A549 (cell line): ENCODE measurements around the gene AIPL1. TPM values are rescaled to one million over a fixed set of nuclear protein-coding genes. Genes with fewer than 3 reads are reported as not detected.

Experiments used
- ATAC-seq, 2 experiments: fragments of 200-7000 bp in 1 of 2; fragments of >200 bp in 1 of 2; cut with Nextera tagmentation in 1 of 2; cut with Tn5 transposase in 1 of 2; 3 replicates each; pipeline versions ENCODE4 v1.8.0 to v1.9.1; 2018 to 2020; ENCODE audit warnings: mild to moderate bottlenecking in 1 of 2, moderate library complexity in 1 of 2
- CTCF ChIA-PET: fragments of 300-600 bp; sonication (Branson Sonifier 250); formaldehyde crosslinking; extraction: SDS; loops from one replicate; lab custom pipeline; 2021; ENCODE audit warnings: antibody characterized with exemption, inconsistent platforms; lab: Yijun Ruan, JAX
- POLR2A ChIA-PET: fragments of 350-600 bp; formaldehyde crosslinking; extraction: SDS; loops from one replicate; lab custom pipeline; 2021; ENCODE audit warnings: antibody characterized with exemption, inconsistent platforms; lab: Yijun Ruan, JAX
- DNase-seq, 2 experiments: peaks; one replicate each; pipeline versions ENCODE4 v3.0.0 to v3.0.0-alpha.2; 2011 to 2016; ENCODE audit warnings: low read depth in 1 of 2, low spot score in 1 of 2
- FAIRE-seq: peaks from 2 replicates; lab custom pipeline; 2011; peaks lifted over from hg19 to GRCh38; lab: Jason Lieb, UNC
- H3K27ac ChIP-seq, 2 experiments: fragments of >200 bp; sonication (Bioruptor Twin); formaldehyde crosslinking; 3 replicates each; pipeline ENCODE4 v1.5.1; 2016 to 2017
- H3K4me1 ChIP-seq: fragments of >200 bp; sonication (Bioruptor Twin); formaldehyde crosslinking; 3 replicates; pipeline ENCODE4 v1.6.1; 2016
- H3K4me2 ChIP-seq: fragments of >200 bp; sonication (Bioruptor Twin); formaldehyde crosslinking; 3 replicates; pipeline ENCODE4 v1.6.1; 2016
- H3K4me3 ChIP-seq: fragments of >200 bp; sonication (Bioruptor Twin); formaldehyde crosslinking; 3 replicates; pipeline ENCODE4 v1.5.1; 2016
- H3K9me3 ChIP-seq: fragments of >200 bp; sonication (Bioruptor Twin); formaldehyde crosslinking; 3 replicates; pipeline ENCODE4 v1.6.1; 2016
- CBX2 ChIP-seq: fragments of 200-600 bp; sonication (generic); IDR thresholded peaks from 2 replicates; pipeline ENCODE4 v1.6.1; 2016; ENCODE audit warnings: low read depth, mild to moderate bottlenecking, borderline replicate concordance
- CBX8 ChIP-seq: fragments of 200-600 bp; sonication (generic); IDR thresholded peaks from 2 replicates; pipeline ENCODE4 v1.6.1; 2016
- CEBPB ChIP-seq, 2 experiments: fragments of >200 bp in 1 of 2; sonication (Bioruptor Twin) in 1 of 2; formaldehyde crosslinking in 1 of 2; IDR thresholded peaks; 2 replicates each; pipeline ENCODE4 v1.6.1; 2012 to 2016
- CHD4 ChIP-seq: fragments of 200-600 bp; sonication (generic); IDR thresholded peaks from 2 replicates; pipeline ENCODE4 v1.6.1; 2016; ENCODE audit warnings: antibody characterized with exemption, mild to moderate bottlenecking, borderline replicate concordance
- E2F6 ChIP-seq: IDR thresholded peaks from 2 replicates; pipeline ENCODE4 v1.6.1; 2012; ENCODE audit warnings: low read depth, borderline replicate concordance
- EHF ChIP-seq: fragments of 250-450 bp; sonication (Bioruptor Pico); IDR thresholded peaks from 2 replicates; pipeline ENCODE4 v1.5.0; 2020; ENCODE audit warnings: mild to moderate bottlenecking
- EHMT2 ChIP-seq: fragments of 200-600 bp; sonication (generic); IDR thresholded peaks from 2 replicates; pipeline ENCODE4 v1.6.1; 2016; ENCODE audit warnings: antibody characterized with exemption, low read depth, mild to moderate bottlenecking, moderate library complexity
- ESRRA ChIP-seq: fragments of 150-350 bp; IDR thresholded peaks from 2 replicates; pipeline ENCODE4 v1.6.1; 2014; ENCODE audit warnings: mild to moderate bottlenecking, low read length, borderline replicate concordance
- GATA3 ChIP-seq: IDR thresholded peaks from 2 replicates; pipeline ENCODE4 v1.6.1; 2012; ENCODE audit warnings: borderline replicate concordance
- HDAC2 ChIP-seq: fragments of 200-600 bp; sonication (generic); IDR thresholded peaks from 2 replicates; pipeline ENCODE4 v1.6.1; 2016
- HES2 ChIP-seq: fragments of >200 bp; sonication (Bioruptor Twin); formaldehyde crosslinking; IDR thresholded peaks from 2 replicates; pipeline ENCODE4 v1.6.1; 2016
- HMGXB4 ChIP-seq: fragments of 250-450 bp; sonication (Bioruptor Pico); IDR thresholded peaks from 2 replicates; pipeline ENCODE4 v1.5.0; 2021; ENCODE audit warnings: mild to moderate bottlenecking, moderate library complexity, borderline replicate concordance
- HOXA7 ChIP-seq: fragments of 250-450 bp; sonication (Bioruptor Pico); IDR thresholded peaks from 2 replicates; pipeline ENCODE4 v1.5.0; 2020; ENCODE audit warnings: mild to moderate bottlenecking, moderate library complexity
- HOXB13 ChIP-seq: fragments of 250-450 bp; sonication (Bioruptor Pico); IDR thresholded peaks from 2 replicates; pipeline ENCODE4 v1.5.0; 2020; ENCODE audit warnings: low read depth, mild to moderate bottlenecking, moderate library complexity
- HOXB5 ChIP-seq: fragments of 250-450 bp; sonication (Bioruptor Pico); IDR thresholded peaks from 2 replicates; pipeline ENCODE4 v1.5.0; 2020; ENCODE audit warnings: mild to moderate bottlenecking, moderate library complexity
- KDM1A ChIP-seq: fragments of 200-600 bp; sonication (generic); IDR thresholded peaks from 2 replicates; pipeline ENCODE4 v1.6.1; 2016; ENCODE audit warnings: low read depth, mild to moderate bottlenecking
- MAX ChIP-seq: IDR thresholded peaks from 2 replicates; pipeline ENCODE4 v1.6.1; 2012
- MAZ ChIP-seq: fragments of 150-350 bp; IDR thresholded peaks from 2 replicates; pipeline ENCODE4 v1.6.1; 2014; ENCODE audit warnings: antibody characterized with exemption, low read depth, low read length, borderline replicate concordance
- RAD21 ChIP-seq, 2 experiments: fragments of >200 bp in 1 of 2; sonication (Bioruptor Twin) in 1 of 2; formaldehyde crosslinking in 1 of 2; IDR thresholded peaks in 1 of 2; conservative IDR thresholded peaks in 1 of 2; 2 replicates in 1 of 2; 3 replicates in 1 of 2; pipeline ENCODE4 v1.6.1; 2012 to 2018; ENCODE audit warnings: inconsistent platforms in 1 of 2
- RCOR1 ChIP-seq: fragments of 150-350 bp; IDR thresholded peaks from 2 replicates; pipeline ENCODE4 v1.6.1; 2014; ENCODE audit warnings: antibody characterized with exemption, low read length, low read depth
- SMC3 ChIP-seq: fragments of >200 bp; sonication (Bioruptor Twin); formaldehyde crosslinking; IDR thresholded peaks from 3 replicates; pipeline ENCODE4 v1.6.1; 2018; ENCODE audit warnings: inconsistent platforms
- TFCP2L1 ChIP-seq: fragments of 250-450 bp; sonication (Bioruptor Pico); IDR thresholded peaks from 2 replicates; pipeline ENCODE4 v1.5.0; 2021; ENCODE audit warnings: mild to moderate bottlenecking
- TP53 ChIP-seq: fragments of 250-450 bp; sonication (Bioruptor Pico); IDR thresholded peaks from 2 replicates; pipeline ENCODE4 v1.5.0; 2021; ENCODE audit warnings: mild to moderate bottlenecking, moderate library complexity
- ZFP36 ChIP-seq: fragments of 450-650 bp; IDR thresholded peaks from 2 replicates; pipeline ENCODE4 v1.6.1; 2014; ENCODE audit warnings: borderline replicate concordance; ENCODE audit not compliant: partially characterized antibody
- ZNF302 ChIP-seq: fragments of 250-450 bp; sonication (Bioruptor Pico); IDR thresholded peaks from 2 replicates; pipeline ENCODE4 v1.9.0; 2021; ENCODE audit warnings: inconsistent platforms, mild to moderate bottlenecking, moderate library complexity
- WGBS: methylation state at CpG from one replicate; pipeline ENCODE4 v1.1.6; 2017; ENCODE audit errors: missing lambda C conversion rate; 5-methylcytosine and 5-hydroxymethylcytosine counted together
- polyA plus RNA-seq, 4 experiments: library from polyadenylated mRNA; depleted of rRNA in 3 of 4; stranded (reverse); fragments of >200 nt; fragmentation: RNase III in 1 of 4; extraction: RNeasy Plus Mini Kit Qiagen cat#74134 plus additional on column Dnase treatment in 1 of 4; gene quantifications; 2 replicates in 3 of 4; 3 replicates in 1 of 4; pipeline ENCODE4 v1.2.3, GENCODE V29; 2011 to 2017
- TF ChIP-seq, protein P1 (sequence below): fragments of 450-650 bp; IDR thresholded peaks from 2 replicates; pipeline ENCODE4 v1.6.1; 2014; ENCODE audit warnings: antibody characterized with exemption
- TF ChIP-seq, protein P2 (sequence below): fragments of 250-450 bp; sonication (Bioruptor Pico); IDR thresholded peaks from 2 replicates; pipeline ENCODE4 v1.5.0; 2020; ENCODE audit warnings: low read depth, mild to moderate bottlenecking, moderate library complexity

AIPL1 gene
- polyA plus RNA-seq, 2 of the 4 experiments (the other 2 are of a cell fraction) = not detected

- H3K4me1 ChIP-seq = no peaks in the 10 kb centered on the region
- ATAC-seq = no peak
- no peak overlapping the region for H3K4me2 ChIP-seq
- FAIRE-seq = no peak
- TF ChIP-seq TP53 (CRISPR knock-in tag) = no peak
- TF ChIP-seq EHF = no peak
- no peak for TF ChIP-seq ZNF302 (CRISPR knock-in tag)
- TF ChIP-seq, protein P1, sequence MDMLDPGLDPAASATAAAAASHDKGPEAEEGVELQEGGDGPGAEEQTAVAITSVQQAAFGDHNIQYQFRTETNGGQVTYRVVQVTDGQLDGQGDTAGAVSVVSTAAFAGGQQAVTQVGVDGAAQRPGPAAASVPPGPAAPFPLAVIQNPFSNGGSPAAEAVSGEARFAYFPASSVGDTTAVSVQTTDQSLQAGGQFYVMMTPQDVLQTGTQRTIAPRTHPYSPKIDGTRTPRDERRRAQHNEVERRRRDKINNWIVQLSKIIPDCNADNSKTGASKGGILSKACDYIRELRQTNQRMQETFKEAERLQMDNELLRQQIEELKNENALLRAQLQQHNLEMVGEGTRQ = no peak
- 0 out of 3 replicates have a peak, but pooled peaks cover 5% of the 10 kb centered on the region for H3K9me3 ChIP-seq
- CTCF ChIA-PET = interaction anchor here (1.1 to 8.1 kb wide), 3 partner anchors 10 to 178 kb away, joined by 3 to 77 read pairs (median 5); no protein-coding TSS in a partner anchor
- no peak for DNase-seq
- POLR2A ChIA-PET = interaction anchor here (0.6 to 0.9 kb wide), 2 partner anchors 43 to 176 kb away, joined by 3 to 7 read pairs; a partner anchor contains a TSS
- H3K27ac ChIP-seq = no peak overlapping the region
- WGBS = 81% methylated on average over 23 of the region's 24 CpGs
- H3K4me3 ChIP-seq = no peak overlapping the region
Measured at GRCh38 chr17:6463616-6464445, 28.9 kb upstream of the AIPL1 start.

GRCh38 chr17:6462692-6463091 is 27.8 kb upstream of the AIPL1 start:
- ChIA-PET POLR2A (interaction anchor here (0.9 kb wide), 1 partner anchor 177 kb away, joined by 3 read pairs; a partner anchor contains a TSS), CTCF (interaction anchor here (1.1 to 8.1 kb wide), 4 partner anchors 11 to 542 kb away, joined by 3 to 77 read pairs (median 4); no protein-coding TSS in a partner anchor)
- Histone ChIP-seq H3K27ac (no peak overlapping the region), H3K4me1 (peaks cover 4% of the 10 kb centered on the region), H3K4me2 (no peak overlapping the region), H3K4me3 (no peak overlapping the region), H3K9me3 (0 out of 3 replicates have a peak, but pooled peaks cover 5% of the 10 kb centered on the region)
- no peak for TF ChIP-seq CEBPB (IDR thresholded peaks at IDR 0.05)
- TF ChIP-seq MAZ = no peak
- no peak for TF ChIP-seq GATA3
- no peak for TF ChIP-seq TFCP2L1 (CRISPR knock-in tag)
- no peak for TF ChIP-seq HOXB5 (CRISPR knock-in tag)
- TF ChIP-seq ZFP36 = no peak
- no peak for TF ChIP-seq ZNF302 (CRISPR knock-in tag)
- 90% methylated on average over 2 of the region's 2 CpGs for WGBS
- DNase-seq (no peak), ATAC-seq (no peak), FAIRE-seq (no peak)

DNA sequence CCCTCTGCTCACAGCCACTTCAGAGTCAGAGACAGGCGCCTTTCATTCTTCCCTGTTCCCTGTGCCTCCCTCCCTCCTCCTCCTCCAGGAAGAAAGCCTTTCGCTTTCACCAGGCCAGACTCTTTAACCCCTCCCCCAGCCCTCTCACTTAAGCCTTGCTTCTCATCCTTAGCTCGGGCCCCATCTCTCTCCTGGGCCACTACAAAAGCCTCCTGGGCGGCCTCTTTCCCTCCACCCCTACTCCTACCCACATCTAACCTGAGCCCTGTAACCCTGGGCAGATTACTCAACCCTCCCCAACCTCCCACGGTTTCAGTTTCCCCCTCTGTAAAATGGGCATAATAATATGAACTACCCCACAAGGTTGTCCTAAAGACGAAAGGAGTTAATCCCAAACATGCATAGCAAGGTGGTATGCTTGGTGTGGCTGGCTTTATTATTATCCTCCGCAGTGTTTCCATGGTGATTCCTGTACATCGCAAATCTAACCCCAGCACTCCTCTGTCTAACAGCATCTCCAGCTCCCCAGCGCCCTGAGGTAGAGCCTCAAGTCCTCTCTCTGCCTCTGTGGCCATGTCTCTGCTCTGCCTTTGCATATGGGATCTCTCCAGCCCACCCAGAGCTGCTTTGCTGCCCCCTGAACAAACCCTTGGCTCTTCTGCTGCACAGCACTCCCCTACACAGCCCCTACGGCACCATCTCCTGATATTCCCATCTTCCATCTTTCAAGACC is 27.0 kb upstream of the AIPL1 start:
- ATAC-seq (no peak), DNase-seq (no peak), FAIRE-seq (no peak)
- Histone ChIP-seq H3K27ac (no peak overlapping the region), H3K4me3 (no peak overlapping the region), H3K4me2 (no peak overlapping the region), H3K9me3 (no peaks in the 10 kb centered on the region), H3K4me1 (peaks cover 12% of the 10 kb centered on the region)
- 76% methylated on average over 10 of the region's 10 CpGs for WGBS
- CTCF ChIA-PET = interaction anchor here (1.5 to 8.1 kb wide), 3 partner anchors 11 to 542 kb away, joined by 3 to 77 read pairs (median 5); no protein-coding TSS in a partner anchor
- POLR2A ChIA-PET = no interaction called here
- TF ChIP-seq MAX = no peak
- TF ChIP-seq E2F6 = no peak
- no peak for TF ChIP-seq HOXA7
- TF ChIP-seq HOXB13 (CRISPR knock-in tag) = no peak
- no peak for TF ChIP-seq SMC3
- TF ChIP-seq CHD4 = no peak
- TF ChIP-seq CBX8 = no peak
- TF ChIP-seq HMGXB4 (CRISPR knock-in tag) = no peak
- no peak for TF ChIP-seq ESRRA
- no peak for TF ChIP-seq HES2
- no peak for TF ChIP-seq RAD21 (conservative IDR thresholded peaks at IDR 0.05 in 1 of 2, IDR thresholded peaks at IDR 0.05 in 1 of 2)
- no peak for TF ChIP-seq CBX2
- no peak for TF ChIP-seq EHMT2
- no peak for TF ChIP-seq ZFP36
- TF ChIP-seq RCOR1 = no peak
- TF ChIP-seq KDM1A = no peak
- TF ChIP-seq HDAC2 = no peak
- TF ChIP-seq, protein P2, sequence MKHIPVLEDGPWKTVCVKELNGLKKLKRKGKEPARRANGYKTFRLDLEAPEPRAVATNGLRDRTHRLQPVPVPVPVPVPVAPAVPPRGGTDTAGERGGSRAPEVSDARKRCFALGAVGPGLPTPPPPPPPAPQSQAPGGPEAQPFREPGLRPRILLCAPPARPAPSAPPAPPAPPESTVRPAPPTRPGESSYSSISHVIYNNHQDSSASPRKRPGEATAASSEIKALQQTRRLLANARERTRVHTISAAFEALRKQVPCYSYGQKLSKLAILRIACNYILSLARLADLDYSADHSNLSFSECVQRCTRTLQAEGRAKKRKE = no peak
